ENCODE data around the gene BHLHE40.
A peak's percentile ranks its signal among the peaks of the same experiment; 100 is the strongest.

BHLHE40 gene

DNA sequence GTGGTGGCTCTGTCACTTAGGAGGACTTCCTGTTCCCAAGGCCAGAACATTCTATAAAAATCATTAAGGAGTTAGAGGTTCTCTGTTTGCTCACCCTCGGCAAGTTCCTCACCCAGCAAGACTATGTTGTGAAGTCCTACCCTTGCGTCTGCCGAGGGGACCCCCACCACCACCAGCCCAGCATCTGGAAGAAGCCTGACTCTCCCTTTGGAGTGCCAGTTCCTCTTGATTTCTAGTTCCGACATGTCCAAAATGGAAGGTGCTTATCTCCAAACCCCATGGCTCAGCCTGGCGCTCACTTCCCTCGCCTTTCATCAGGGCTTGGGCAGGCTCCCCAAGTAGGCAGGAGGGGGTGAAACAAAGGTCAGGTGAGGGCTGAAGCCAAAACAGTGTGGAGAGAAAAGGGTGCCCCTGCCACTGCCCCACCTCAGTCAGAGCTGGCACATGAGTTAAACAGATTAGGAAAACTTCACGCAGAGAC lies 41.0 kb downstream of the BHLHE40 start:
- H3K4me3 ChIP-seq (ENCODE audit: low read length), result no peak overlapping the region
- TF ChIP-seq, protein P1, sequence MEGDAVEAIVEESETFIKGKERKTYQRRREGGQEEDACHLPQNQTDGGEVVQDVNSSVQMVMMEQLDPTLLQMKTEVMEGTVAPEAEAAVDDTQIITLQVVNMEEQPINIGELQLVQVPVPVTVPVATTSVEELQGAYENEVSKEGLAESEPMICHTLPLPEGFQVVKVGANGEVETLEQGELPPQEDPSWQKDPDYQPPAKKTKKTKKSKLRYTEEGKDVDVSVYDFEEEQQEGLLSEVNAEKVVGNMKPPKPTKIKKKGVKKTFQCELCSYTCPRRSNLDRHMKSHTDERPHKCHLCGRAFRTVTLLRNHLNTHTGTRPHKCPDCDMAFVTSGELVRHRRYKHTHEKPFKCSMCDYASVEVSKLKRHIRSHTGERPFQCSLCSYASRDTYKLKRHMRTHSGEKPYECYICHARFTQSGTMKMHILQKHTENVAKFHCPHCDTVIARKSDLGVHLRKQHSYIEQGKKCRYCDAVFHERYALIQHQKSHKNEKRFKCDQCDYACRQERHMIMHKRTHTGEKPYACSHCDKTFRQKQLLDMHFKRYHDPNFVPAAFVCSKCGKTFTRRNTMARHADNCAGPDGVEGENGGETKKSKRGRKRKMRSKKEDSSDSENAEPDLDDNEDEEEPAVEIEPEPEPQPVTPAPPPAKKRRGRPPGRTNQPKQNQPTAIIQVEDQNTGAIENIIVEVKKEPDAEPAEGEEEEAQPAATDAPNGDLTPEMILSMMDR (IDR thresholded peaks at IDR 0.05; ENCODE audit: insufficient read depth, low read depth, low read length, missing control alignments), result no peak
- DNase-seq (ENCODE audit: low read depth), result no peak

- DNase-seq (ENCODE audit: low read depth), result peak; percentile 96
- H3K4me3 ChIP-seq (ENCODE audit: low read length), result no peak overlapping the region
- TF ChIP-seq, protein P1 (IDR thresholded peaks at IDR 0.05; ENCODE audit: insufficient read depth, low read depth, low read length, missing control alignments), result no peak
Observed at GRCh38 chr3:5021116-5022092, 42.2 kb downstream of the BHLHE40 start.

DNA sequence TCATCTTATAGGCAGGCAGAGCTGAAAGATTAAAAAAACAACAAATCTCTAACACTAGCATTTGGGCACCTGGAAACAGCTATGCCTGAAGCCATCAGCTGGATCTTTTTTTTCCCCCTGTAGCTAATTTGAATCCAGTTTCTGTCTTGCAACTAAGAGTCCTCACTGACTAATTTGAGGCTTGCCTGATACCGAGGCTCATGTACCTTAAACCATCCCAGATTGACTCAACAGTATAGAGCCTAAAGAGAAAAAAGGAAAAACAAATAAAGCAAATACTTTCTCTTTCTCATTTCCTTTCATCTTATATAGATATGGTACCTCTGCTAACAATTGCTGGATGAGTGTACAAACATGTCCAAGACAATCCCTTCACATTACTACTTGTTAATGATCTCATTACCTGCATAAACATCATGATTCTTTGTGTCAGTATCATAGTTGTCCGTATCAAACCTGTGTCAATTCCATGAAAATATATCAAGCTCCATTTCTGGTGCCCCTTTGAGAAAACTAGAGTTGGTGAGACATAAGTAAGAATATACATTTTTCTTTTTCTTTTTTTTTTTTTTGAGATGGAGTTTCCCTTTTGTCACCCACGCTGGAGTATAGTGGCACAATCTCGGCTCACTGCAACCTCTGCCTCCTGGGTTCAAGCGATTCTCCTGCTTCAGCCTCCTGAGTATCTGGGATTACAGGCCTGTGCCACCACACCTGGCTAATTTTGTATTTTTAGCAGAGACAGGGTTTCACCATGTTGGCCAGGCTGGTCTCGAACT lies 43.1 kb downstream of the BHLHE40 start:
- H3K4me3 ChIP-seq (ENCODE audit: low read length), result no peak overlapping the region
- DNase-seq (ENCODE audit: low read depth), result peak; percentile 97
- TF ChIP-seq, protein P1 (IDR thresholded peaks at IDR 0.05; ENCODE audit: insufficient read depth, low read depth, low read length, missing control alignments), result no peak

DNA sequence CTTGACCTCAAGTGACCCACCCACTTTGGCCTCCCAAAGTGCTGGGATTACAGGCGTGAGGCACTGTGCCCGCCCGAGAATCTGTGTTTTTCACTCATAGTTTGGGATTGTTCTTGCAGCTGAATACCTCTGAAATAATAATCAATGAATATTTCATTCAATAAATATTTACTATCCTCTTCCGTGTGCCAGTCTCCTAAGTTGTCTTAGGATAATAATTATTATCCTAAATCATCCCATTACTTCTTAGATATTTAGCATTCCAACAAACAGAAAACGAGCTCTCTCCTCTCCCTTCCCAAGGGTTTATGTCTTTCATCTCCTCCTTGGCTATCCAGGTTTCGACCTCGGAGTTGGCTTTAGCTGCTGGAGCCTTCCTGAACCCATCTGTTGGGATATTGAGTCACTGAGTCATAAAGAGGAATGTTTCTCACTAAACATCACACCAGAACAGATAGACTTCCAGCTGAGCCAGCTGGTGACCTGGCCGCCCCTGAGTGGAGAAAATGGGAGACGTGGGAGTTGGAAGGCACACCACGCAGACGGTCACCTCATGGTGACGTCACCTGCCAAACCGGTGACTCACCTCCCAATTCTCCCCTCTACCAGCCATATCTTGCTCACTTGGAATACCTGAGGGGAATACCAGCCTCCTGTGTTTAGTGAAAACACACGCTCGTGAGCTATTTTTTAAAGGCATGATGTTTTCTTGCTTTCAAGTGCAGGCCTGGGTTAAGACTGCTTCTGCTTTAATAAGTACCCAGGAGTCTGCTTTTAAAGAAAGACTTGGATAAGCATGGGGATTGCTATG lies 43.9 kb downstream of the BHLHE40 start:
- TF ChIP-seq, protein P1 (IDR thresholded peaks at IDR 0.05; ENCODE audit: insufficient read depth, low read depth, low read length, missing control alignments), result no peak
- DNase-seq (ENCODE audit: low read depth), result peak; percentile 100
- no peak overlapping the region for H3K4me3 ChIP-seq (ENCODE audit: low read length)

GRCh38 chr3:5023777-5024346 lies 44.6 kb downstream of the BHLHE40 start:
- TF ChIP-seq, protein P1 (IDR thresholded peaks at IDR 0.05; ENCODE audit: insufficient read depth, low read depth, low read length, missing control alignments), result no peak
- peak; percentile 39 for DNase-seq (ENCODE audit: low read depth)
- H3K4me3 ChIP-seq (ENCODE audit: low read length), result no peak overlapping the region

DNA sequence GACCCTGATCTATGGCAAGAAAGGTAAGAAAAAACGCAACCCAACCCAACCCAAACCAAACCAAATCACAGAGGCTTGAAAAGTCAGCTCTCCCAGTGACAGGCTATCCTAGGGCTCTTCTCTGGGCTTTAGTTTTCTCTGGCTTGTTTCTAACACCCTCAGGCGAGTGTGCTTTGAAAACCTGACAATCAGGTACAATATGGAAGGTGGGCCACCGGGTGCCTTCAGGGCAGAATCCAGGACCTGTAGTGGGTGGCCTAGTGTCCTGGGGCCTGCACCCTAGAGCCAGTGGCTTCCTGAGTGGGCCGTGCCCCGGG lies 46.8 kb downstream of the BHLHE40 start:
- DNase-seq (ENCODE audit: low read depth), result no peak
- no peak overlapping the region for H3K4me3 ChIP-seq (ENCODE audit: low read length)
- TF ChIP-seq, protein P1 (IDR thresholded peaks at IDR 0.05; ENCODE audit: insufficient read depth, low read depth, low read length, missing control alignments), result no peak
